Mucosa of descending colon (tissue), 3 donors: ENCODE measurements around the gene PCSK5. TPM values are rescaled to one million over a fixed set of nuclear protein-coding genes. Genes with fewer than 3 reads are reported as not detected.
A peak's percentile ranks its signal among the peaks of the same experiment; 100 is the strongest.

Source experiments
- ATAC-seq: fragments of 200-7000 bp; cut with Tn5 transposase; one replicate; pipeline ENCODE4 v1.9.1; 2020; ENCODE audit warnings: mild to moderate bottlenecking, moderate library complexity
- DNase-seq, 3 donors: peaks; one replicate each; pipeline ENCODE4 v3.0.0-alpha.2; 2020
- H3K36me3 ChIP-seq: fragments of 200-600 bp; one replicate; pipeline ENCODE4 v1.8.0; 2021; ENCODE audit warnings: low read depth, mild to moderate bottlenecking
- H3K4me1 ChIP-seq: fragments of 200-600 bp; one replicate; pipeline ENCODE4 v1.8.0; 2021; ENCODE audit warnings: low read depth, mild to moderate bottlenecking
- H3K4me3 ChIP-seq: fragments of 200-600 bp; one replicate; pipeline ENCODE4 v1.8.0; 2021; ENCODE audit warnings: mild to moderate bottlenecking
- H3K9me3 ChIP-seq: fragments of 200-600 bp; one replicate; pipeline ENCODE4 v1.8.0; 2021; ENCODE audit warnings: mild to moderate bottlenecking
- intact Hi-C, 2 donors: fragments of 100-400 bp; cut with DNase I in 1 of 2; cut with micrococcal nuclease in 1 of 2; formaldehyde crosslinking; loops; one replicate each; pipeline versions ENCODE4 v1.11.0 to v1.11.1; 2022; cut with DNase I, micrococcal nuclease
- total RNA-seq, 3 donors: library from RNA; stranded (reverse); fragmentation: NEBNext Ultra II Directional in 2 of 3; extraction: Animal tissue kit (Norgen Biotek cat#: 25700) in 2 of 3; gene quantifications; one replicate each; pipeline versions ENCODE4 v1.2.1 to v1.2.4, GENCODE V29; 2021 to 2023
- TF ChIP-seq, protein P1 (sequence below): fragments of 200-600 bp; IDR thresholded peaks from one replicate; pipeline ENCODE4 v1.8.0; 2022; ENCODE audit warnings: antibody characterized with exemption, mild to moderate bottlenecking
- donor health status: DM: no; HTN: no; CAD: no; lungs with moderate emphysema.
- donor health status: DM: no; HTN: no; CAD: no.
- donor health status: DM: no; HTN: yes; CAD: no.

Gene PCSK5
- total RNA-seq, 3 donors from 2014 or later: 44.3 to 82.0 (median 53.3) TPM

- no peaks in the 10 kb centered on the region for H3K36me3 ChIP-seq
- DNase-seq: no peak
- H3K4me1 ChIP-seq: peaks cover under 1% of the 10 kb centered on the region
- TF ChIP-seq, protein P1, sequence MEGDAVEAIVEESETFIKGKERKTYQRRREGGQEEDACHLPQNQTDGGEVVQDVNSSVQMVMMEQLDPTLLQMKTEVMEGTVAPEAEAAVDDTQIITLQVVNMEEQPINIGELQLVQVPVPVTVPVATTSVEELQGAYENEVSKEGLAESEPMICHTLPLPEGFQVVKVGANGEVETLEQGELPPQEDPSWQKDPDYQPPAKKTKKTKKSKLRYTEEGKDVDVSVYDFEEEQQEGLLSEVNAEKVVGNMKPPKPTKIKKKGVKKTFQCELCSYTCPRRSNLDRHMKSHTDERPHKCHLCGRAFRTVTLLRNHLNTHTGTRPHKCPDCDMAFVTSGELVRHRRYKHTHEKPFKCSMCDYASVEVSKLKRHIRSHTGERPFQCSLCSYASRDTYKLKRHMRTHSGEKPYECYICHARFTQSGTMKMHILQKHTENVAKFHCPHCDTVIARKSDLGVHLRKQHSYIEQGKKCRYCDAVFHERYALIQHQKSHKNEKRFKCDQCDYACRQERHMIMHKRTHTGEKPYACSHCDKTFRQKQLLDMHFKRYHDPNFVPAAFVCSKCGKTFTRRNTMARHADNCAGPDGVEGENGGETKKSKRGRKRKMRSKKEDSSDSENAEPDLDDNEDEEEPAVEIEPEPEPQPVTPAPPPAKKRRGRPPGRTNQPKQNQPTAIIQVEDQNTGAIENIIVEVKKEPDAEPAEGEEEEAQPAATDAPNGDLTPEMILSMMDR: no peak
- H3K4me3 ChIP-seq: no peak overlapping the region
- no peak for ATAC-seq
- H3K9me3 ChIP-seq: no peaks in the 10 kb centered on the region
- intact Hi-C loops: no loop called here
Measured at GRCh38 chr9:75912951-75913350, 22.5 kb downstream of the PCSK5 start.

DNA sequence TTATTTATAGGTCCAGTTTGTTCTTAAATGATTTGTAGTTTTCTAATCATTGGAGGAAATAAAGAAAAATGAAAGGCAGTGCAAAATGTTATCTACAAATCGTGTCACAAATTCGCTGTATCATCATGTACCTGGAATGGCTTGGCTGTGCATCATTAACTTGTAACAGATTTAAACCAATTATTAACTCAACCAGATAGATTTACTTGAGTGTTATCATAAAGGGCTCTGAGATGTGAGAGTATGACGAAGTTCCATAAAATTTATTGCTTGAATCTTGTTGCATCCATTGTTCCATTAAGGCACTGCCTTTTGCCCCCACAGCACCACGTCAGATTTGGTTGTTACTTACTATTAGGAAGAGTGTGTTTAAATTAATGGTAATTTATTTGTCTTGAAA lies 23.5 kb downstream of the PCSK5 start:
- Histone ChIP-seq H3K36me3 (no peaks in the 10 kb centered on the region), H3K4me3 (no peak overlapping the region), H3K4me1 (no peaks in the 10 kb centered on the region), H3K9me3 (no peaks in the 10 kb centered on the region)
- no peak for DNase-seq
- intact Hi-C loops: no loop called here
- no peak for ATAC-seq
- TF ChIP-seq, protein P1: no peak

DNA sequence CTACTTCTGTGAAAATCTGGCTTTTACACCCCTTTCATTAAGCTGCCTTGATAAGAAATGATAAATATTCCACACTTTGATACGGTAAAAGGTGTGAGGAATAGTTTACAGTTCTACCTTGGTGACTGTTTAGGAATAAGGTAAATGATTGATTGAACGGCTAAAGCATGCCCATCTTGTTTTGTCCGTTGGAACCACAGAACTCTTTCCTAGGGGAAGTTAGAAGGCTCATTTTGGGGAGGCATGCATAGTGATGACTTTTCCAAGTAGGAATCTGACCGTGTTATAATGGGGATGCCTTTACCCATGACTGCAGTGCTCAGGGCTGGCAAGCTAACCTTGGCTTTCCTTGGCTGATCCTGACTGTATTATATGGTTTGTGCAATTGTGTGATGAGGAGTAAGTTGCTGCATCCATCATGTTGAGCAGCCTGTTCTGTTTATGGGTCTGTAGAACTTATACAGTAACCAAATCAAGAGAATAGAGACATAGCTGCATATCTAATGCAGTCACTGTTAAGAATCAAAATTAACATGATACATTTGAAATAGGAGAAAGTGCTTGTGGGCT lies 24.5 kb downstream of the PCSK5 start:
- no peaks in the 10 kb centered on the region for H3K4me1 ChIP-seq
- H3K36me3 ChIP-seq: no peaks in the 10 kb centered on the region
- ATAC-seq: no peak
- no peaks in the 10 kb centered on the region for H3K9me3 ChIP-seq
- DNase-seq: no peak
- TF ChIP-seq, protein P1: no peak
- intact Hi-C loops: no loop called here
- H3K4me3 ChIP-seq: no peak overlapping the region

GRCh38 chr9:75918154-75918553 lies 27.7 kb downstream of the PCSK5 start:
- no peak overlapping the region for H3K4me3 ChIP-seq
- H3K4me1 ChIP-seq: no peaks in the 10 kb centered on the region
- TF ChIP-seq, protein P1: no peak
- peak; percentile 64 for ATAC-seq
- intact Hi-C loops: no loop called here
- H3K36me3 ChIP-seq: no peaks in the 10 kb centered on the region
- no peak for DNase-seq
- no peaks in the 10 kb centered on the region for H3K9me3 ChIP-seq

- TF ChIP-seq, protein P1: no peak
- intact Hi-C loops: no loop called here
- Histone ChIP-seq H3K9me3 (no peaks in the 10 kb centered on the region), H3K4me3 (no peak overlapping the region), H3K36me3 (no peaks in the 10 kb centered on the region), H3K4me1 (no peaks in the 10 kb centered on the region)
- no peak for ATAC-seq
- DNase-seq: no peak
Measured at GRCh38 chr9:75918909-75919308, 28.4 kb downstream of the PCSK5 start.
